Endometrium (tissue), 2 donors: Measurements from ENCODE around the gene PLA2G4F.

Experiments used
- FAIRE-seq: peaks from 2 replicates; lab custom pipeline; 2012; peaks lifted over from hg19 to GRCh38; lab: Jason Lieb, UNC
- donor health status: control.
- donor health status: control.

The PLA2G4F gene

DNA sequence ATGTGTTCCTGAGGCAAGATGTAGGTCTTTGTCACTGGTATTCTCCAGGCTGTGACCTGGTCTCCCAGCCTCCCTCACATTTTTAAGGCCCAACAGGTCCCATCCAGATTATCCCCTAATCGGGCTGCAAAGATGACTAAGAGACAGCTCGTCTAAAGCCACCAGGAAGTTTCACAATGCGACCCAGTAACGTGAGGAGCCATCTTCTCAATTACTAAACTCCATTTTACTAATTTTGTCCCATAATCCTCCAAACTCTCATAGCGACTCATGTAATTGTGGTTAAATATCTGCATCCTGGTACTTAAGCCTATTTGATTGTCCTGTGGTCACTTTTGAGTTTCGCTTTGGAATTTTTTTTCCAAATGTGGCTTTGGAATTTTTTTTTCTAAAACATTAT lies 8.7 kb upstream of the PLA2G4F start:
- no peak for FAIRE-seq

DNA sequence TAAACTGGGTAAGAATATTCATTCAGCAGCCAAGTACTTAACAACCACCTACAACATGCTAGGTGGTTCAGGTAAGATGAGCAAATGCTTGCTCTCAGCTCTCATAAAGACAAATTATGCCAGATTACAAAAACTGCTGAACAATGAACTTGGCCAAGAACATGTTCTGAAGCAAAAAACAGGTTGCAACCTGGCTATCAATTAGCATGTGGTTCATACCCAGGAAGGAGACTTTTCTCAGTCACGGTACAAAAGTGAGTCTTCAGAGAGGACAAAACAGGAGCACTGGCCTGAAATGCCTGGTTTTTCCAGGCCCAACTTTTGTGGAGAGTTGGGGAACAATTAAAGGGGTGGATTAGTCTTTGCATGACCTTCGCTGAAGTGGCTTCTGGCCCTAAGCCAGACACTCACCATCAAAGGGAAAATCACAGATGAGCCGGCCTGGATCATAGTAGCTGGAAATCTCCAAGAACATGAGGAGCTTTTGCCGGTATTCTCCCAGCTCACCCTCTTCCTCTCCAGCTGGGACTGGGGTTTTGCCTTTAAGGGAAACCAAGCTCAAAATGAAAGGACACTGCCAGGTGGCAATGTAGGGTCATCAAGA lies 7.6 kb upstream of the PLA2G4F start:
- FAIRE-seq = no peak

DNA sequence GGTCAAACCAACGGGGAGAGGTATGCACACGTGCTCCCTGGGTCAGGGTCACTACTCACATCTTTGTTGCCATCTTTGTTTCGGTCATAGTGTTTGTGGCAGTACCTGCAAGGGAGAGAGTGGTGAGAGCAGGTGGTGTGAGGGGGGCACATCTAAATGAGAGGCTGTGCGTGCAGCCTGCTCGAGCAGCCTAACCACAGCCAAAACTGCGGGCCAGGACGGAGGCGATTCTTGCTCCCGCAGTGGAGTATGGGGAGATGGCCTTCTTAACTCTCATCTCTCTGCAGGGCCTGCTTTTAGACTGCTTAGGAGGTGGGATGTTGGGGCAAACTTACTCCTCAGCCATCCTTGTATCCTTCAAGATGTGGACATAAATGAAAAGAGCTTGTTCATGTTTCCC lies 6.9 kb upstream of the PLA2G4F start:
- FAIRE-seq = no peak

DNA sequence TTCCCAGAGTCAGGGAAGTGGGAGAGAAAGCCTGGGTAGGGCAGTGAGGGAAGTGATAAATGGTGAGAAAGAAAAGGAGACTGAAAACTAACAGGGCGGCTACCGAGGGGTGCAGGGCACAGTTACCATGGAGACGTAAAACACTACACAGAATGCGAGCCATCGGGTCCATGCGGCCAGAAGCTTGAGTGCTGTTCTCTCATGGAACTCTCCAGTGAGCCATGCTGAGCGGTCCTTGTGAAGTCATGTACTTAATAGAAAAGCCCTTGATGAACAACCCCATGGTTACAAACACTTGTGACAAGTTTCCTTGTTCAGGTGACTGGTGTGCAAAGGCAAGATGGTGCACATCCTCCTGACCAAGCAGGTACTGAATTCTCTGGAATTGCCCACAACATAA lies 3.7 kb upstream of the PLA2G4F start:
- no peak for FAIRE-seq

DNA sequence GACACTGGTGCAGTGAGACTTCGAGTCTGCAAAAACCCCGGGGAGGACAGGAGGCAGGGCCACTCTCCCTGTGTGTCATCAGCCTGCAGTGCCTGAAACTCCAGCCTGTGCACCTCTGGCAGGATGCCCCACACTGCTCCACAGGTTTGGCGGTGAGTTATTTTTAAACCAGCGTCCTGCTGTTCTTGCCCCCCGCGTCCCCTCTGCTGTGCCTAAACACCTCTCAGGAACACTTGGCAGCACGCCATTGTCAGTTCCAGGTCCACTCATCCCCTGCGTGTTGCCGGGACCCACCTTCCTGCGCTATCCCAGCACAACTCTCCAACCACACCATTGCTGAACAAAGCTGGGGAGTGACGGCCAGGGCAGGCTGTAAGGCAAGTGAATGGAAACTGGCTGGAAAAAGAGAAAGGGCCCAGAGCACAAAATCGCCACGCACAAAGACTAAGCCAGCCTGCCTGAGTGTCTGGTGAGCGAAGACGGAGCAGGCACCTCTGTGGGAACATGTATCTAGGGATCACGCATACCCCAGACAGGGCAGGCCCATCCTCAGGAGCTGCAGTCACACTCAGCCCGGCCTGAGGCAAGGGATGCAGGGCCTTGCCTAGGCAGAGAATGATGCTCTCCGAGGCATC lies 3.1 kb upstream of the PLA2G4F start:
- FAIRE-seq = no peak

DNA sequence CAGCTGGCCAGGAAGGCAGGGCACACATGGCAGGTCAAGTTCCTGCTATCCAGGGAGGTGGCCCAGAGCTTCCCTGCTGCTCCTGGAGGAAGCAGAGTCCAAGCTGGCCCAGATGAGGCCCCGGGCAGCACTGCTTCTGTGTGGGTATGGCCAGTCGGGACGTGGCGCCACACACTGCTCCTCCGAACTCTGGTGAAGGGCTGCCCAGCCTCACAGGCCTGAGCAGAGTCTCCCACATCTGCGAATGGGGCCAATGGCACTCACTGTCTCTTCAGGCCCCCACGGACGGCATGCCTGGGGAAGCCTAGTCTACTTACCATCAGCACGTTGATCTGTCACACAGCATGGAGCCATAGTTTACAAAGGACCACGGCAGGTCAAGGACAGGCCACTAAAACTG lies 2.5 kb upstream of the PLA2G4F start:
- FAIRE-seq = no peak

DNA sequence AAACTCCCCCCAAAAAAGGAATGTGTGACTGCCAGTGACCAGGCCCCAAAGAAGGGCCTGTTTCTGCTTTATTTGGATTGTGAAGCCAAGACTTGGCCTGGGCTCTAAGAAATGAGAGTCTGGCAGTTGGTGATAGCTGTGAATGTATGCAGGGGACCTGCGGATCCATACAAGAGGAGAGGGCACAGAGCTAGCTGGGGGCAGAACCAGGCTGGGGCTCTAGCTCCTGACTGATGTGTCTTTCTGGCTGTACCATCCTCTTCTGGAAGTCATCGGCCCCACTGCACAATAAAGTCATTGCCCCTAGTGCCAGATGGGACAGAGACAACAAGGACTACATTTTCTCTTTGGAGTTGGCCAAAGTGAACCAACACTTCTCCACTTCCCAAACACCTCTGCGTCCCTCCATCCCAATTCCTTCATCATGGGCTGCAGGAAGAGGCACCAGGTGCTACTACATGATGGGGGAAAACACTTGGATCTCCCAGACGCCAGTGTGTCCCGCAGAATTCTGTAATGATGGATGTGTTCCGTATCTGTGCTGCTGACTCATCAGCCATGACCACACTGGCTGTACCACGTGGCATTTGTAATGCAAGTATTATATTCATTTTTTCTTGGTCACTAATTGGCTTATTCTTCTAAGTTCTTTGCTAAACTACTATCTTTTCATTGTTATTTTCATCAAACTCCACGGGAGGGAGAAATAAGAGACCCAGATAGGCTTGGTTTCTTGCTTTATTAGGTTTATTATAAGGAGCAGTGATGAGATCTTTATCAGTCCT lies 1.7 kb upstream of the PLA2G4F start:
- FAIRE-seq = no peak

DNA sequence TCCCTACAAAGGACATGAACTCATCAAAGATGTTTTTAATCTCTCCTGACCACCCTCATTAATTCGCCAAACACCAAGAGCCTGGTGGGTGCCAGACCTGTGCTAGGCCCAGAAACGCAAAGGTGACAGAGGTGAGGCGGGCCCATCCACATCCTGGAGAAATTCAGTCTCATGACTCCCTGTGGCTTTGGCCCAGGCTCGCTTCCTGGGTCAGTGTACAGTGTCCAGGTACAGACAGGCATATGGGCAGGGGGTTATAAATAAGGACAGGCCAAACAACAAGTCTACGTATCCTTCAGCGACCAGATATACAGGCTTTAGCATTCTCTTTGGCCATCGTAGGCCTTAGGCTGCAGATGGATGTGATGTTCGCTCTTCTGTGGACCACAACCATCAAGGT lies 945 bp upstream of the PLA2G4F start:
- no peak for FAIRE-seq

DNA sequence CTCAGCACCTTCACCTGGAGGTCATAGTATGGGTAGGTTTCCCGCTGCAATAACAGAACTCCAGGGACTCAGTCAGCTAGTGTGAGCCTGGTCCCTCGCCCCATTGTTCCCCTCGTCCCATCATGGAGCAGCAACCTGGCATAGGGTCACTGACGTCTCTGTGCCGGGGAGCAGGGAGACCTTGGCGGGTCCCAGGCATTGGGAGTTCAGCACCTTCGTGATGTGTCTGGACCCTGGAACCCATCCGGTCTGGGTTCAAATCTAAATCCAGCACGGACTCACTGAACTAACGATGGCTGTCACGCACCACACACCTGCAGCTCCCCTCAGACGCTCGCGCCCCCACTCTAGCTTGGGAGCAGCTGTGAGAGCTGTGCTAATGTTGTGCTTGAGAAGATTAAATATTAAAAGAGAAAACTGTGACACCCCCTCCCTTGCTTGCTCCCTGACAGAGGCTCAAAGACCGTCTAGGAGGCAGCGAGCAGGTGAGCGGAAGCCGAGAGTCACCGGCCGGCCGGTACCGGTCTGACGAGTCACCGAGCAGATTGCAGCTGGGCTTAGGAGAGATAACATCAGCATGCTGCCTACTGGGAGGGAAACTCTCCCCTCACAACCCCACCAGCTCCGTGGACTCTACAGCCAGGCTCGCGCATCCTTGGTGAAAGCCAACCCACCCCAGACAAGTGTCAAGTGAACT lies 742 bp downstream of the PLA2G4F start:
- FAIRE-seq = no peak

DNA sequence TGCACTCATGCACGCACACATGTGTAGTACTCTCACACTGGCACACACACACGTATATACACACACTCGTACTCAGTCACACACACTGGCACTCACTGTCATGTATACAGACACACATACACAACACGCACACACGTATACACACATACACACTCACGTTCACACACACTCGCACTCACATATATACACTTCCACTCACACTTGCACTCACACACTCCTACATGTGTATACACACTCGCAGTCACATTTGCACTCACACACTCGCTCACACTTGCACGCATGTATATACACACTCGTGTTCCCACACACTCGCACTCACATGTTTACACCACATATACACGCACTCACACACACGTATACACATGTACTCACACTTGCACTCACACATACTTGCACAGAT lies 1.5 kb downstream of the PLA2G4F start:
- FAIRE-seq = no peak

DNA sequence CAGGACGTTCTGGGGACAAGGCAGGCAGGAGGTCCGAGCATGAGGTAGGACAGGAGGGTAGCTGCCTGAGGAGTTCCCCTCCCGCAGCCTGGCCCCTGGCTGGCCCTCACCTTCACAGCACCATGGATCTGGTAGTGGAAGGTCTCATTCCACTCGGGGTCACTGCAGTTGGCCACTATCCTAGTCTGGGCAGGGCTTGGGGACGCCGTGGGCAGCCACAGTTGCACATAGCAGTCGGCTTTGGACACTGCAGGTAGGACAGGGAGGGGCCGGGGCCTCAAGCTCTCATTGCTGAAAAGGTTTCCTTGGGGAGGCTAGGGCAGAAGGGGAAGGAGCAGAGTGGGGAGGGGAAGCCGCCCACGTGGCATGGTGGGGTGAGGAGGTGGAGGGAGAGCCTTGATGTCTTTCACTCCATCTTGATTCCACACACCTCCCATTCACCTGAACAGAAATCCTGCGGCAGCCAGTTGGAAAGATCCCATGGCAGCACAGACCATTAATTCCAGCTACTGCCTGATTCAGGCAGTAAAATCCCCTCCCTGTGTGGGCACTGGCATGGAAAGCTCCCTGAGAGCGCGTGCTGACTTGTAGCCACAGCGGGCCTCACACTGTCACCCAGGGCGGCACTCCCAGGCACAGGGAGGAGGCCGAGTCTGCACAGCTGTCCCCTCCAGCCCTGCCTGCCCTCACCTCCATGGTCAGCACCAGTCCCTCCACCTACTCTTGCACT lies 2.1 kb downstream of the PLA2G4F start:
- FAIRE-seq = no peak

DNA sequence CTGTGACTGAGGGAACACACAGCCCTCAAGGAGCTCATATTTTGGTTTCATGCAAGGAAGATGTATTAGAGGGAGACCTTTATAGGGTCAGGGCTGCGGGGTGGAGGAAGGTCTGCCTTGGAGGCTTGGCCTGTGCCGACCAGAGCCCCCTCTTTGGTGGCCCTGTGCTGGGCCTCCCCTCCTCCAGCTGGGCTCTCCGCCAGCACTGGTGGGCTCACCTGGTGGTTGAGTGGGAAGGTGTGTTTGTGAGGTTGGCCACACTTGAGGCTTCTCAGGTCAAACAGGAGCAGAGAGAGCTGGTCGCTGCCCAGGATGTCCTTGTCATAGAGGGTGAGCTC lies 2.6 kb downstream of the PLA2G4F start:
- FAIRE-seq = no peak

DNA sequence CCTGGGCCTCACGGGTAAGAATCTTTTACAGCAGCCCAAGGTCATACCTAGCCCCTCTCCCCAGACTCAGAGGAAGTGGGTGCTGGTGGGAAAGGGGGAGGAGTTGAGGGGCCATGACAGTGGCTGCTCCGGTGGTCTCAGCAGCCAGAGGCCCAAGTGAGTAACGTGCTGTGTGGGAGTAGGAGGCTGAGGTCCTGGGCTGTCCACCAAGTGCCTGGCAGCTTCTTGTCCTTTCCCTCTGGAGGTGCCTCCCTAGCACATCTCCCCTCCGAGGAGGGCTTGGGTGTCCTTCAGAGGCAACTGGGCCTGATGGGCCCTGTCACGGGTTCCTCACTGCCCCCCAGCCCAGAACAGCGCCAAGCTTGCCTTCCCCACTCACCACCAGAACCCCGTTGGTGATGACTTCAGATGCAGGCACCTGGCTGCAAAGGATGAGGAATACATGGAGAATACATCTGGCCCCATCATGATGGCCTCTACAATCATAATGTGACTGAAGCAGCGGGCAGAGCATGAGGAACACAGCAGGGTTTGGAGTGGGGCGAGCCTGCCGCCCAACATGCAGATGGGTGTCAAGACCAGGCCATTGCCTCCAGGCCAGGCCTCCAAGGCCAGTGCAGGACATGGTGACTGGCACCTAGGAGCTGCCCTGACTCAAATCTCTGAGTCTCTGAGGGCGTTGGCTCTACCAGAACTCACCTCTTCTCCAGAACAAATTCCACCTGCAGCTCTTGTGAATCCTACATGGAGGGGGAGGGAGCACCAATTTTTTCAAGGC lies 3.3 kb downstream of the PLA2G4F start:
- FAIRE-seq = no peak

DNA sequence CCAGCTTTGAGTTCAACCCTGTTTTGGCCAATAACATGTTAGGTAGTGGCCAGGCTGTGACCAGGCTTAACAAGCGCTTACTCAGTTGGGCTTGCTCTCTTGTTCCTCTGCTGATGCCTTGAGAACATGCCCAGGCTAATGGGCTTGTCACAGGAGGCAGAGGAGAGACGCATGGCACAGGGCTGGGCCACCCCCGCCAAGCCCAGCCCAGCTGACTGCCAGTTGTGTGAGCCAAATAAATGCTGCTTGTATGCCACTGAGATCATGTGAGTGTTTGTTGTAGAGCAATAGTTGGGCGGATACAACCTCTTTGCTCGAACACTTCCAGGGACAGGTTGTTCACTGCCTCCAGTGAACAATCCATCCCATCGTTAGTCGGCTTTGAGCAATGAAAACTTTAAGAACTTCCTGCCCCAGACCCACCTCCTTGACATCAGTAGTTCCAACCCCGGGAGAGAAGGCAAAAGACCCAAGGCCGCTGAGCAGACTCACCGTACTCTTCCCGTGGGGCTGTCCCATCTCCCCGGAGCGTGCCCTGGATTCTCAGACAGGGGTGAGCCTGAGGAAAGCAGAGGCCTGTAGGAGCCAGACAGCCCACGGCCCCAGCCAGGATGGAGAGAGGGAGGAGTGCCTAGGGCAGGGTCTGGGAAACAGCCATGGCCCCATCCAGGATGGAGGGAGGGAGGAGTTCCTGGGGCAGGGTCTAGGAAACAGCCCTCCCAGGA lies 4.1 kb downstream of the PLA2G4F start:
- FAIRE-seq = no peak

DNA sequence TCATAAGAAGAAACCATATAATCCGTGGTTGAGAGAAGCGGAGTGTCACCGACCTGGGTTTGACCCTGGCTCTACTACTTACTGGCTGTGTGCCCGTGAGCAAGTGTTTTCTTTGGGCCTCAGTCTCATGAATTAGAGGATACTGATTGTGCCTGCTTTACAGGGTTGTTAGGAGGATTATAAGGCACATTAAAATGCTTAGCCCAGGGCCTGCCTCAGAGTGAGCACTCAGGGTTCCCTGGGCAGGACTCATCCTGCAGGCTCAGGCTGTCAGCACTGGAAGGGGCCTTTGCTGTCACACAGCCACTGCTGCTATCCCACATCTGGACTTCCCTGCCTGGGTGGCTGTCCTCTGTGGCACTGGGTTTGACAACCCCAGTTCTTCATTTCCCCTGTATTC lies 4.7 kb downstream of the PLA2G4F start:
- no peak for FAIRE-seq

DNA sequence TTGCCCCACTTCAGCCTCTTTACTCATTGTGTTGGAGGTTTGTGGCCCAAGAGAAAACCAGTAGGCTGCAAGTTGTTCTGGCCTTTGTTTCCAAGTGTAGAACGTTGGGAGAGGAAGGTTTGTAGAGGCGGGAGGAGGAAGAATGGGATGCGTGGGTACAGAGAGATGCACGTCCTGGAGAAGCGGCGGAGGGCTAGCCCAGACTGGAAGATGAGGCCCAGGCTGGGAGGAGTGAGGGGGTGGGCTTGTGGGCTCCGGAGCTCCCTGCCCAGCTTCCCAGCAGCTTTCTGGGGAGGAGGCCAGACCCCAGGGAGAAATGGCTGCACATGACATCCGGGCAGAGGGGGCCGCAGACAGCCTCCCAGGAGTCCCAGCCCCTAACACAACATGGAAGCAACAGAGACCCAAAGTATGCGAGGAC lies 5.3 kb downstream of the PLA2G4F start:
- FAIRE-seq = no peak

DNA sequence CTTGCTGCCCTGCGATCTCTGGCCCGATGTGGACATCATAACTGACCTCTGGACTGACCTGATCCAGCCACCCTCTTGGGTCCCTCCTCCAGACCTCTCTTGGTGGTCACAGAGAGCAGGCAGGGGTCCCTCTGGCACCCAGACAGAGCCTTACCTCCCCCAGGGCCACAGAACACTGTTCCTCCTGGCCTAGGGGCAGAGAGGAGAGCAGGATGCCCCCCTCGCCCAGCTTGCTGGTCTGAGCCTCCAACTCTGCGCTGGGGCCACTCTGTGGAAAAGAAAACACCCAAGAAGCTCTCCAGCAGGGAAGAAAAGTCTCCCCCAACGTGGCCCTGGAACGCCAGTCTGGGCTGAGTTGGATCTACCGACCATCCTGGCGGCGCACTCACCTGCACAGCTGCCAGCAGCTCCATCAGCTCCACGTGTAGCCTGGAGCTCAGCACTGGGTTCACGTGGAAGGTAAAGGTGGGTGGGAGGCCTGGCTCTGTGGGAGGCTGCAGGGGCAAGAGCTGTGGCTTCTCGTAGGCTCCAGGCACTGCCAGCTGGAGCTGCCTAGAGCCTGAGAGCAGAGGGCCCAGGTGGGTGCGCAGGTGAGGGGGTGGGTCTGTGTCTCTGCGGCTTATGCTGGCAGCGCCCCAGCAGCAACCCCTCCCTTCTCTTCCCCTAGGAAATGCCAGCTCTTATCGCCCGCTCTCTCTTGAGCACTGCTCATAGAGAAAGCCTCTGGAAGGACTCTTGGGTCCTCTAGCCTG lies 6.0 kb downstream of the PLA2G4F start:
- FAIRE-seq = no peak

DNA sequence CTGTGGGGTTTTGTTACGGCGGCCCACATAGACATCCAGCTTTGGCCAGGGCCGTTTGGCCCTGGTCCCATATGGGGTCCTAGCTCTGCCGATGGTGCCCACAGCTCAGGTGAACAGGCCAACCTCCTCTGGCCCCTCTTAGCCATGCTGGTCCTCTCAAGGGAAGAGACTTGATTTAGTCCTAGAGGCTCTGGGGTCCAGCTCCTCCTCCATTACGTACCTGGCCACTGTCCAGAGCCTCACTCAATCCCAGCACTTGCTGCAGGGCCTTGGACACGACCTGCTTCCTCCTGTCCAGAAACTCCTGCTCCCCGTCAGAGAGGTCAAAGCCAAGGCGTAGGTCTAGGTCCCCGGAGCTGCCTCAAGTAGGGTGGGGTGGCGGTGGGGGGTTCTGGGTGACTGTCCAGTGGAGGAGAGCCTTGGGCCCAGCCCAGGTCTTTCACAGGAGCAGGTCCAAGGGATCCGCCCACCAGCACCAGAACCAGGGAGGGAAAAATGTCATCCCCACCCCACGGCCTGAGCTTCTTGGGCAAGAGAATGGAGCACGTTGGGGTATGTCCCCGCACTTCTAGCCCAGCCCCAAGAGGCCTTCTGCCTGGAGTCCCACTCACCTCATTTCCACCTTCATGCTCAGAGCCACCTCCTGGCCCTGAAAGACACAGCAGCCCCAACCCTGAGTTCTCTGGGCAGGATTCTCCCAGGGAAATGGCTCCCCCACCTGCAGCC lies 6.8 kb downstream of the PLA2G4F start:
- no peak for FAIRE-seq

DNA sequence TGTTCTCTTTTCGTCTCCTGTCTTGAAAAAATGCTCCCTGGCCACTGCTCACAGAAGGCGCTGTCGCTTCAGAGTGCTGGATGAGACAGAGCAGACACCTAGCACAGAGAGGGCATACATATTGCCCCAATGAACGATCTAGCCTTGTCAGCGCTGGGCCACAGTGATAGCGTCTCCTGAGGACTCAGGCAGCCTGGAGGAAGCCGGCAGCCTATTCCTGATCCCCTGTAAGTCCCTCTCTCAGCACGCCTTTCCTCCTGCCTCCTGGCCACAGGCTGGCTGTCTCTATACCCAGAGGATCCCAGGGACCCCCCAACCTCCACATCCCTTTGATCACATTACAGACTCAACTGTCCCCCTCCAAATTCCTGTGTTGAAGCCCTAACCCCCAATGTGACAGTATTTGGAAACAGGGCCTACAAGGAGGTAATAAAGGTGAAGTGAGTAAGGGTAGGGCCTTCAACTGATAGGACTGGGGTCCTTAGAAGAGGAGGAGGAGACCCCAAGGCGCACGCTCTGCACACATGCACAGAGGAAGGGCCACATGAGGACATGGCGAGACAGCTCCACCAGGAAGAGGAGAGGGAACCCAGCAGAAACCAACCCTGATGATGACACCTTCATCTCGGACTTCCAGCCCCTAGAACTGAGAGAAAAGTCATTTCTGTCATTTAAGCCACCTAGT lies 7.5 kb downstream of the PLA2G4F start:
- no peak for FAIRE-seq
